Keratinocyte (primary cell): Measurements from ENCODE around the gene MICOS13. TPM values are rescaled to one million over a fixed set of nuclear protein-coding genes. Genes with fewer than 3 reads are reported as not detected.
A peak's percentile ranks its signal among the peaks of the same experiment; 100 is the strongest.
"Not testable (repeated sequence)": the region's sequence is repeated elsewhere in the genome, so short reads cannot be mapped to it uniquely, and the experiment has no call there.

Source experiments
- DNase-seq: peaks from one replicate; pipeline ENCODE4 v3.0.0-alpha.2; 2011; ENCODE audit warnings: low read depth, missing footprints, low spot score
- FAIRE-seq: peaks from 2 replicates; lab custom pipeline; 2011; peaks lifted over from hg19 to GRCh38; lab: Jason Lieb, UNC
- H2AFZ ChIP-seq: 2 replicates; pipeline ENCODE4 v1.6.0; 2012; ENCODE audit warnings: low read length, control low read depth, inconsistent platforms; ENCODE audit not compliant: control insufficient read depth
- H3K27ac ChIP-seq: 2 replicates; pipeline ENCODE4 v1.5.1; 2011; ENCODE audit warnings: low read length; ENCODE audit not compliant: control insufficient read depth, insufficient read depth
- H3K27me3 ChIP-seq: 3 replicates; pipeline ENCODE4 v1.6.0; 2011; ENCODE audit warnings: low read length; ENCODE audit not compliant: control insufficient read depth, insufficient read depth; ENCODE audit errors: extremely low read depth
- H3K36me3 ChIP-seq, 2 experiments: 2 replicates in 1 of 2; 3 replicates in 1 of 2; pipeline ENCODE4 v1.5.1; 2011; ENCODE audit warnings: low read length in 2 of 2, mild to moderate bottlenecking in 1 of 2; ENCODE audit not compliant: control insufficient read depth in 2 of 2, insufficient read depth in 2 of 2; ENCODE audit errors: extremely low read depth in 1 of 2
- H3K4me1 ChIP-seq: 3 replicates; pipeline ENCODE4 v1.5.1; 2011; ENCODE audit warnings: low read length; ENCODE audit not compliant: control insufficient read depth, insufficient read depth; ENCODE audit errors: extremely low read depth
- H3K4me2 ChIP-seq: 3 replicates; pipeline ENCODE4 v1.6.0; 2011; ENCODE audit warnings: low read depth, low read length; ENCODE audit not compliant: control insufficient read depth, insufficient read depth; ENCODE audit errors: extremely low read depth
- H3K4me3 ChIP-seq, 3 experiments: fragments of 200-600 bp in 1 of 3; sonication (generic) in 1 of 3; 2 replicates in 2 of 3; 3 replicates in 1 of 3; pipeline ENCODE4 v1.5.1; 2011 to 2016; ENCODE audit warnings: low read length in 3 of 3, mild to moderate bottlenecking in 3 of 3, control low read depth in 2 of 3, inconsistent platforms in 1 of 3, low read depth in 1 of 3, mixed read lengths in 1 of 3, mixed run types in 1 of 3, moderate library complexity in 1 of 3; ENCODE audit not compliant: control insufficient read depth in 2 of 3, insufficient read depth in 2 of 3; ENCODE audit errors: extremely low read depth in 1 of 3
- H3K79me2 ChIP-seq: 2 replicates; pipeline ENCODE4 v1.6.0; 2012; ENCODE audit warnings: low read length; ENCODE audit not compliant: control insufficient read depth, insufficient read depth
- H3K9ac ChIP-seq: 3 replicates; pipeline ENCODE4 v1.6.0; 2011; ENCODE audit warnings: low read length; ENCODE audit not compliant: control insufficient read depth, insufficient read depth; ENCODE audit errors: extremely low read depth
- H3K9me1 ChIP-seq: 3 replicates; pipeline ENCODE4 v1.6.0; 2011; ENCODE audit warnings: low read length; ENCODE audit not compliant: control insufficient read depth, insufficient read depth; ENCODE audit errors: extremely low read depth
- H3K9me3 ChIP-seq: 2 replicates; pipeline ENCODE4 v1.5.1; 2012; ENCODE audit warnings: low read depth, low read length; ENCODE audit not compliant: control insufficient read depth
- H4K20me1 ChIP-seq: 3 replicates; pipeline ENCODE4 v1.6.0; 2011; ENCODE audit warnings: low read length; ENCODE audit not compliant: control insufficient read depth, insufficient read depth; ENCODE audit errors: extremely low read depth
- CTCF ChIP-seq, 3 experiments: IDR thresholded peaks in 1 of 3; conservative IDR thresholded peaks in 1 of 3; optimal IDR thresholded peaks in 1 of 3; 2 replicates in 2 of 3; 3 replicates in 1 of 3; pipeline versions ENCODE3 to v1.5.1; 2011; ENCODE audit warnings: low read length in 3 of 3, mild to moderate bottlenecking in 3 of 3, moderate library complexity in 2 of 3, control low read depth in 1 of 3, inconsistent platforms in 1 of 3; ENCODE audit not compliant: insufficient read depth in 2 of 3; ENCODE audit errors: extremely low read depth in 1 of 3
- EZH2 ChIP-seq: IDR thresholded peaks from one replicate; pipeline ENCODE4 v1.6.1; 2012; ENCODE audit warnings: inconsistent platforms, mild to moderate bottlenecking, low read length, moderate library complexity
- dilution Hi-C: fragments of 300-500 bp; cut with MboI; formaldehyde crosslinking; loops from one replicate; pipeline ENCODE4 v1.7.0; 2020; ENCODE audit warnings: low sequenced_read_pairs; ENCODE audit not compliant: extremely low pct_ligation_motif_present
- polyA plus RNA-seq, 5 experiments: library from polyadenylated mRNA; depleted of rRNA in 3 of 5; stranded (reverse) in 3 of 5; stranded (forward) in 1 of 5; unstranded in 1 of 5; fragments of >200 nt; gene quantifications; 1 replicate in 1 of 5; 2 replicates in 3 of 5; 3 replicates in 1 of 5; pipeline versions ENCODE4 v1.2.1 to v1.2.3, GENCODE V29; 2011 to 2012; ENCODE audit warnings: missing spikeins in 2 of 5, low read depth in 1 of 5, low replicate concordance in 1 of 5

The MICOS13 gene
- polyA plus RNA-seq, 1 donor (not counting 4 experiments of a cell fraction or from before 2014, with no cell fraction given) = 35.2 TPM

- FAIRE-seq = no peak
- H3K36me3 ChIP-seq = peaks cover 12 to 38% of the 10 kb centered on the region in 2 experiments
- TF ChIP-seq EZH2 (no peak), CTCF (optimal IDR thresholded peaks at IDR 0.05 in 1 of 3, IDR thresholded peaks at IDR 0.05 in 1 of 3, conservative IDR thresholded peaks at IDR 0.05 in 1 of 3; ENCODE audit: extremely low read depth in 1 of 3, insufficient read depth in 2 of 3, low read length in 3 of 3) (peak; percentile 99 to 100 (median 100))
- H3K79me2 ChIP-seq = peaks cover 52% of the 10 kb centered on the region
- peak within 1 kb of the TSS; percentile 81 to 84 (median 82) for H3K4me3 ChIP-seq
- H3K27me3 ChIP-seq = no peaks in the 10 kb centered on the region
- dilution Hi-C loops = no loop called here
- peak within 1 kb of the TSS; percentile 84 for H3K4me2 ChIP-seq
- no peaks in the 10 kb centered on the region for H3K9me1 ChIP-seq
- no peaks in the 10 kb centered on the region for H3K9me3 ChIP-seq
- H4K20me1 ChIP-seq = peaks cover 43% of the 10 kb centered on the region
- H2AFZ ChIP-seq = no peak within 1 kb of the TSS
- peak within 1 kb of the TSS; percentile 89 for H3K27ac ChIP-seq
- peak; percentile 80 for DNase-seq
- H3K9ac ChIP-seq = peak within 1 kb of the TSS; percentile 98
- H3K4me1 ChIP-seq = peaks cover 7% of the 10 kb centered on the region
These were observed 10.0 kb upstream of the MICOS13 start, which contains the start of gene RPL36 for GRCh38 chr19:5690125-5690954. RPL36 (plus strand) TSS chr19:5690295; CDS start chr19:5690508, 213 bp downstream.

- H3K9ac ChIP-seq, FAIRE-seq, H3K9me1 ChIP-seq, H3K4me2 ChIP-seq, H3K9me3 ChIP-seq, dilution Hi-C loops, H3K4me3 ChIP-seq, H2AFZ ChIP-seq, H3K27ac ChIP-seq, DNase-seq, H3K27me3 ChIP-seq, H3K4me1 ChIP-seq: not testable (repeated sequence)
- H4K20me1 ChIP-seq = peaks cover 26% of the 10 kb centered on the region
- H3K79me2 ChIP-seq = peaks cover 33% of the 10 kb centered on the region
- peaks cover 9 to 19% of the 10 kb centered on the region in 2 experiments for H3K36me3 ChIP-seq
These were observed 8.1 kb upstream of the MICOS13 start for GRCh38 chr19:5688262-5688881.
